ENCODE measurements around the gene CYTL1. TPM values are rescaled to one million over a fixed set of nuclear protein-coding genes. Genes with fewer than 3 reads are reported as not detected.

Gene CYTL1
- total RNA-seq, 2 experiments from 2014 or later = not detected

- no peak for DNase-seq
- Mint-ChIP-seq H3K27ac (no peak overlapping the region), H3K27me3 (ENCODE audit: low read depth) (peaks cover 5% of the 10 kb centered on the region), H3K4me3 (no peak overlapping the region), H3K36me3 (ENCODE audit: low read depth) (no peaks in the 10 kb centered on the region), H3K4me1 (ENCODE audit: low read depth) (peaks cover 8% of the 10 kb centered on the region), H3K9me3 (no peaks in the 10 kb centered on the region)
- CTCF ChIA-PET = no interaction called here
- intact Hi-C loops (cut with micrococcal nuclease) = no loop called here
Measured at GRCh38 chr4:5029447-5029846, 10.2 kb upstream of the CYTL1 start.

- intact Hi-C loops (cut with micrococcal nuclease) = no loop called here
- peaks cover 3% of the 10 kb centered on the region for H3K4me1 Mint-ChIP-seq (ENCODE audit: low read depth)
- H3K36me3 Mint-ChIP-seq (ENCODE audit: low read depth) = no peaks in the 10 kb centered on the region
- H3K27me3 Mint-ChIP-seq (ENCODE audit: low read depth) = peaks cover 5% of the 10 kb centered on the region
- no peak overlapping the region for H3K27ac Mint-ChIP-seq
- no peak overlapping the region for H3K4me3 Mint-ChIP-seq
- H3K9me3 Mint-ChIP-seq = no peaks in the 10 kb centered on the region
- CTCF ChIA-PET = no interaction called here
- DNase-seq = no peak
Measured at GRCh38 chr4:5028480-5028879, 9.2 kb upstream of the CYTL1 start.

- H3K27me3 Mint-ChIP-seq (ENCODE audit: low read depth) = peaks cover 5% of the 10 kb centered on the region
- no peak overlapping the region for H3K4me3 Mint-ChIP-seq
- H3K27ac Mint-ChIP-seq = no peak overlapping the region
- CTCF ChIA-PET = no interaction called here
- H3K9me3 Mint-ChIP-seq = no peaks in the 10 kb centered on the region
- no peak for DNase-seq
- intact Hi-C loops (cut with micrococcal nuclease) = no loop called here
- no peaks in the 10 kb centered on the region for H3K36me3 Mint-ChIP-seq (ENCODE audit: low read depth)
- H3K4me1 Mint-ChIP-seq (ENCODE audit: low read depth) = no peaks in the 10 kb centered on the region
Measured at GRCh38 chr4:5027346-5027745, 8.1 kb upstream of the CYTL1 start.

- CTCF ChIA-PET = no interaction called here
- intact Hi-C loops (cut with micrococcal nuclease) = no loop called here
- Mint-ChIP-seq H3K27me3 (ENCODE audit: low read depth) (peaks cover 5% of the 10 kb centered on the region), H3K36me3 (ENCODE audit: low read depth) (no peaks in the 10 kb centered on the region), H3K9me3 (no peaks in the 10 kb centered on the region), H3K4me1 (ENCODE audit: low read depth) (no peaks in the 10 kb centered on the region), H3K27ac (no peak overlapping the region), H3K4me3 (no peak overlapping the region)
- no peak for DNase-seq
Measured at GRCh38 chr4:5026371-5026770, 7.1 kb upstream of the CYTL1 start.

- Mint-ChIP-seq H3K4me3 (no peak overlapping the region), H3K27ac (no peak overlapping the region), H3K27me3 (ENCODE audit: low read depth) (peaks cover 7% of the 10 kb centered on the region), H3K4me1 (ENCODE audit: low read depth) (no peaks in the 10 kb centered on the region), H3K36me3 (ENCODE audit: low read depth) (no peaks in the 10 kb centered on the region), H3K9me3 (no peaks in the 10 kb centered on the region)
- DNase-seq = no peak
- CTCF ChIA-PET = no interaction called here
- intact Hi-C loops (cut with micrococcal nuclease) = no loop called here
Measured at GRCh38 chr4:5024673-5025072, 5.4 kb upstream of the CYTL1 start.

- intact Hi-C loops (cut with micrococcal nuclease) = no loop called here
- Mint-ChIP-seq H3K27me3 (ENCODE audit: low read depth) (peaks cover 18% of the 10 kb centered on the region), H3K4me3 (no peak overlapping the region)
Measured at GRCh38 chr4:5021546-5021945, 2.3 kb upstream of the CYTL1 start.

GRCh38 chr4:5020341-5020740 is 1.1 kb upstream of the CYTL1 start:
- intact Hi-C loops (cut with micrococcal nuclease) = no loop called here
- CTCF ChIA-PET = no interaction called here
- Mint-ChIP-seq H3K27ac (no peak overlapping the region), H3K4me3 (no peak overlapping the region), H3K9me3 (no peaks in the 10 kb centered on the region), H3K4me1 (ENCODE audit: low read depth) (no peaks in the 10 kb centered on the region), H3K27me3 (ENCODE audit: low read depth) (peaks cover 14% of the 10 kb centered on the region), H3K36me3 (ENCODE audit: low read depth) (no peaks in the 10 kb centered on the region)
- DNase-seq = no peak

More at GRCh38 chr4:5021546-5021945, 2.3 kb upstream of the CYTL1 start:
- H3K27ac Mint-ChIP-seq = no peak overlapping the region
- H3K36me3 Mint-ChIP-seq (ENCODE audit: low read depth) = no peaks in the 10 kb centered on the region
- no peaks in the 10 kb centered on the region for H3K9me3 Mint-ChIP-seq
- CTCF ChIA-PET = no interaction called here
- no peak for DNase-seq
- H3K4me1 Mint-ChIP-seq (ENCODE audit: low read depth) = no peaks in the 10 kb centered on the region

GRCh38 chr4:5019796-5020195 is 538 bp upstream of the CYTL1 start:
- CTCF ChIA-PET = no interaction called here
- H3K36me3 Mint-ChIP-seq (ENCODE audit: low read depth) = no peaks in the 10 kb centered on the region
- intact Hi-C loops (cut with micrococcal nuclease) = no loop called here
- no peak overlapping the region for H3K4me3 Mint-ChIP-seq
- no peaks in the 10 kb centered on the region for H3K4me1 Mint-ChIP-seq (ENCODE audit: low read depth)
- peaks cover 14% of the 10 kb centered on the region for H3K27me3 Mint-ChIP-seq (ENCODE audit: low read depth)
- no peak for DNase-seq
- no peaks in the 10 kb centered on the region for H3K9me3 Mint-ChIP-seq
- no peak overlapping the region for H3K27ac Mint-ChIP-seq

- Mint-ChIP-seq H3K9me3 (no peaks in the 10 kb centered on the region), H3K27ac (no peak overlapping the region), H3K4me3 (no peak overlapping the region), H3K27me3 (ENCODE audit: low read depth) (peaks cover 17% of the 10 kb centered on the region), H3K4me1 (ENCODE audit: low read depth) (no peaks in the 10 kb centered on the region), H3K36me3 (ENCODE audit: low read depth) (no peaks in the 10 kb centered on the region)
- CTCF ChIA-PET = interaction anchor here (0.6 kb wide), 1 partner anchor 194 kb away, joined by 3 read pairs; no protein-coding TSS in a partner anchor
- DNase-seq = no peak
- intact Hi-C loops (cut with micrococcal nuclease) = no loop called here
Measured at GRCh38 chr4:5018603-5019002, 655 bp downstream of the CYTL1 start.

- intact Hi-C loops (cut with micrococcal nuclease) = no loop called here
- Mint-ChIP-seq H3K36me3 (ENCODE audit: low read depth) (no peaks in the 10 kb centered on the region), H3K4me1 (ENCODE audit: low read depth) (no peaks in the 10 kb centered on the region), H3K4me3 (no peak overlapping the region), H3K27ac (no peak overlapping the region), H3K9me3 (no peaks in the 10 kb centered on the region), H3K27me3 (ENCODE audit: low read depth) (peaks cover 22% of the 10 kb centered on the region)
- no peak for DNase-seq
- CTCF ChIA-PET = no interaction called here
Measured at GRCh38 chr4:5018096-5018495, 1.2 kb downstream of the CYTL1 start.

- H3K36me3 Mint-ChIP-seq (ENCODE audit: low read depth) = no peaks in the 10 kb centered on the region
- no peaks in the 10 kb centered on the region for H3K4me1 Mint-ChIP-seq (ENCODE audit: low read depth)
- CTCF ChIA-PET = no interaction called here
- H3K27ac Mint-ChIP-seq = no peak overlapping the region
- intact Hi-C loops (cut with micrococcal nuclease) = no loop called here
- no peaks in the 10 kb centered on the region for H3K9me3 Mint-ChIP-seq
- H3K4me3 Mint-ChIP-seq = no peak overlapping the region
- DNase-seq = no peak
- H3K27me3 Mint-ChIP-seq (ENCODE audit: low read depth) = peaks cover 29% of the 10 kb centered on the region
Measured at GRCh38 chr4:5014007-5014682, 5.1 kb downstream of the CYTL1 start.

GRCh38 chr4:5012958-5013357 is 6.3 kb downstream of the CYTL1 start:
- Mint-ChIP-seq H3K4me1 (ENCODE audit: low read depth) (no peaks in the 10 kb centered on the region), H3K27ac (no peak overlapping the region), H3K4me3 (no peak overlapping the region), H3K27me3 (ENCODE audit: low read depth) (peaks cover 23% of the 10 kb centered on the region), H3K36me3 (ENCODE audit: low read depth) (no peaks in the 10 kb centered on the region), H3K9me3 (no peaks in the 10 kb centered on the region)
- no peak for DNase-seq
- intact Hi-C loops (cut with micrococcal nuclease) = no loop called here
- CTCF ChIA-PET = no interaction called here

- Mint-ChIP-seq H3K27ac (no peak overlapping the region), H3K4me1 (ENCODE audit: low read depth) (no peaks in the 10 kb centered on the region), H3K4me3 (no peak overlapping the region), H3K36me3 (ENCODE audit: low read depth) (no peaks in the 10 kb centered on the region), H3K9me3 (no peaks in the 10 kb centered on the region), H3K27me3 (ENCODE audit: low read depth) (peaks cover 21% of the 10 kb centered on the region)
- CTCF ChIA-PET = interaction anchor here (0.9 kb wide), 1 partner anchor 9 kb away, joined by 3 read pairs; no protein-coding TSS in a partner anchor
- no peak for DNase-seq
- intact Hi-C loops (cut with micrococcal nuclease) = no loop called here
Measured at GRCh38 chr4:5012244-5012898, 6.9 kb downstream of the CYTL1 start.
